ENCODE measurements around the gene IPCEF1.

GRCh38 chr6:154318721-154319120 is 37.9 kb downstream of the IPCEF1 start:
- TF ChIP-seq CTCF (IDR thresholded peaks at IDR 0.05; ENCODE audit: low read depth, low read length) (no peak), MAX (IDR thresholded peaks at IDR 0.05; ENCODE audit: low read depth, low read length) (no peak), POLR2A (IDR thresholded peaks at IDR 0.05; ENCODE audit: extremely low read depth, insufficient read length) (no peak)

Measured in NB4 (cell line).